ENCODE data around the gene PCSK9. TPM values are rescaled to one million over a fixed set of nuclear protein-coding genes. Genes with fewer than 3 reads are reported as not detected.

PCSK9 gene
- total RNA-seq (ENCODE audit: low replicate concordance) = 0.23 and 0.90 TPM in 2 replicates

GRCh38 chr1:55039342-55040082, at the start of gene PCSK9:
Gene PCSK9 (plus strand): TSS chr1:55039548. CDS start chr1:55039838, 290 bp downstream.

GRCh38 chr1:54998677-54999076, 40.7 kb upstream of the PCSK9 start, which contains the start of gene BSND:
Gene BSND (plus strand): TSS chr1:54998933. CDS start chr1:54999187, 254 bp downstream.

Other genes with a start within 250 kb of the PCSK9 start
- gene TTC22, start 238.2 kb upstream of the PCSK9 start, total RNA-seq (ENCODE audit: low replicate concordance) = not detected in 2 replicates
- gene DHCR24, start 152.4 kb upstream of the PCSK9 start, total RNA-seq (ENCODE audit: low replicate concordance) = 57.9 and 80.2 TPM in 2 replicates
- not detected in 2 replicates for gene TMEM61, start 58.9 kb upstream of the PCSK9 start, total RNA-seq (ENCODE audit: low replicate concordance)
- gene BSND, start 40.6 kb upstream of the PCSK9 start, total RNA-seq (ENCODE audit: low replicate concordance) = not detected in 2 replicates
- gene USP24, start 175.8 kb downstream of the PCSK9 start, total RNA-seq (ENCODE audit: low replicate concordance) = 24.7 and 29.3 TPM in 2 replicates

Data from smooth muscle cell of the coronary artery (primary cell).